Sigmoid colon (tissue), 7 donors: Measurements from ENCODE around the gene SDF2L1. TPM values are rescaled to one million over a fixed set of nuclear protein-coding genes. Genes with fewer than 3 reads are reported as not detected.
A peak's percentile ranks its signal among the peaks of the same experiment; 100 is the strongest.

Experiments used
- DNase-seq: peaks from one replicate; pipeline ENCODE4 v3.0.0-alpha.2; 2019
- H3K27ac ChIP-seq, 4 donors: fragments of 200-600 bp; sonication (generic); one replicate each; pipeline ENCODE4 v1.5.1; 2016 to 2019; ENCODE audit warnings: mild to moderate bottlenecking in 1 of 4
- H3K27me3 ChIP-seq, 3 donors: fragments of 200-600 bp; sonication (generic); one replicate each; pipeline ENCODE4 v1.5.1; 2019; ENCODE audit warnings: mild to moderate bottlenecking in 1 of 3
- H3K36me3 ChIP-seq, 4 donors: fragments of 200-600 bp; sonication (generic); one replicate each; pipeline ENCODE4 v1.5.1; 2016 to 2019
- H3K4me1 ChIP-seq, 4 donors: fragments of 200-600 bp; sonication (generic); one replicate each; pipeline ENCODE4 v1.5.1; 2017 to 2019
- H3K4me3 ChIP-seq, 4 donors: fragments of 200-600 bp; sonication (generic); one replicate each; pipeline ENCODE4 v1.5.1; 2017 to 2019; ENCODE audit warnings: mild to moderate bottlenecking in 2 of 4, moderate library complexity in 1 of 4
- H3K9me3 ChIP-seq, 4 donors: fragments of 200-600 bp in 3 of 4; sonication (generic) in 3 of 4; one replicate each; pipeline versions ENCODE4 v1.5.1 to v1.6.1; 2013 to 2019
- EP300 ChIP-seq, 4 donors: sonication (generic); formaldehyde crosslinking; IDR thresholded peaks; one replicate each; pipeline ENCODE4 v1.6.1; 2017; ENCODE audit warnings: antibody characterized with exemption in 4 of 4
- POLR2A ChIP-seq, 2 donors: fragments of 450-650 bp; IDR thresholded peaks; one replicate each; pipeline ENCODE4 v1.6.1; 2016; ENCODE audit warnings: antibody characterized with exemption in 2 of 2, mild to moderate bottlenecking in 2 of 2, moderate library complexity in 2 of 2
- POLR2AphosphoS5 ChIP-seq, 4 donors: sonication (generic); formaldehyde crosslinking; IDR thresholded peaks; one replicate each; pipeline ENCODE4 v1.6.1; 2017; ENCODE audit warnings: antibody characterized with exemption in 4 of 4
- WGBS, 2 donors: extraction: QIAGEN DNeasy Blood & Tissue Kit; methylation state at CpG; one replicate each; pipeline ENCODE4 v1.1.7; 2013; 5-methylcytosine and 5-hydroxymethylcytosine counted together
- intact Hi-C: fragments of 100-400 bp; cut with DNase I; formaldehyde crosslinking; loops from one replicate; pipeline ENCODE4 v1.15.1; 2023
- polyA plus RNA-seq, 3 donors: library from polyadenylated mRNA; stranded (reverse); fragments of 200-250 nt; gene quantifications; one replicate each; pipeline ENCODE4 v1.2.3, GENCODE V29; 2013
- total RNA-seq, 4 donors: library from RNA; depleted of rRNA; stranded (reverse); fragments of >200 nt; gene quantifications; one replicate each; pipeline ENCODE4 v1.1.0, GENCODE V29; 2016
- TF ChIP-seq, protein P1 (sequence below), 4 experiments: fragments of 450-650 bp in 3 of 4; fragments of 200-600 bp in 1 of 4; IDR thresholded peaks; one replicate each; pipeline ENCODE4 v1.5.1; 2016 to 2019; ENCODE audit warnings: antibody characterized with exemption in 4 of 4, mild to moderate bottlenecking in 3 of 4, moderate library complexity in 2 of 4
- donor health status: healthy with polysubstance abuse.
- donor health status: Bipolar disorder and iron deficiency.
- donor health status: healthy.

The SDF2L1 gene
- total and polyA plus RNA-seq, 7 donors, result 6.1 to 127 (median 25.0) TPM

DNA sequence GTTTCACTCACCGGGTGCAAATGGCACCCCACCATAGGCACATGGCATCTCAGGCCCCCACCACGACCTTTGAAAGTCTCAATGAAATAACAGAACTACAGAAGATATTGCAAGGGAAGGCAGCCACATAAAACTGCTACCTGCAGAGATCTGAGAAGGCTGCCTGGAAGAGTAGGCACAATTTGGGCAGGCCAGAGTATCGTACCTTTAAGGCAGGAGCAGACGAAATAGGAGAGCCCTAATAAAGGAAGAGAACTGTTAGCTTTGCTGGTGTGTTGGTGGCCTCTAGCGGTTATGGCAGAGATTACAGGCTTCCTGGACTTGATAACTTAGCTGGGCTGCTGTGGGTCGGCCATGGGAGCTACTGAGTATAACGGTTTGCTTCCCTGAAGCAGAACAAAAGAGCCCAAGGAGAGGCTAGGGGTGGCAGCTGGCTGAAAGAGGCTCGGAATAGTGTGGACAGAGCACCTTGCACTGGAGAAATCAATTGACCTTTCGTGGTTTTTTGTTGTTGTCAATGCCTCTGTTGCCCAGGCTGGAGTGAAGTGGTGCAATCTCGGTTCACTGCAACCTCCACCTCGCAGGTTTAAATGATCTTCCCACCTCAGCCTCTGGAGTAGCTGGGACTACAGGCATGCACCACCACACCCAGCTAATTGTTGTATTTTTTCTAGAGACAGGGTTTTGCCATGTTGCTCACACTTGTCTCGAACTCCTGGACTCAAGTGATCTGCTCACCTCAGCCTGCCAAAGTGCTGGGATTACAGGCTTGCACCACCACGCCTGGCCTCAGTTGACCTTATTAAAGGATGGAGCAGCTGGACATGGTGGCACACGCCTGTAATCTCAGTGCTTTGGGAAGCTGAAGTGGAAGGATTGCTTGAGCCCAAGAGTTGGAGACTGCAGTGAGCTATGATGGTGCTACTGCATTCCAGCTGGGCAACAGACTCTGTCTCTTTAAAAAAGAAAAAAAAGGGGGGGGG, 4.8 kb downstream of the SDF2L1 start:
- H3K27me3 ChIP-seq, result no peaks in the 10 kb centered on the region
- H3K4me1 ChIP-seq, result peaks cover 0 to 34% (median 20%) of the 10 kb centered on the region in 4 donors
- no peak overlapping the region for H3K4me3 ChIP-seq
- intact Hi-C loops, result no loop called here
- no peaks in the 10 kb centered on the region for H3K9me3 ChIP-seq
- TF ChIP-seq, protein P1, sequence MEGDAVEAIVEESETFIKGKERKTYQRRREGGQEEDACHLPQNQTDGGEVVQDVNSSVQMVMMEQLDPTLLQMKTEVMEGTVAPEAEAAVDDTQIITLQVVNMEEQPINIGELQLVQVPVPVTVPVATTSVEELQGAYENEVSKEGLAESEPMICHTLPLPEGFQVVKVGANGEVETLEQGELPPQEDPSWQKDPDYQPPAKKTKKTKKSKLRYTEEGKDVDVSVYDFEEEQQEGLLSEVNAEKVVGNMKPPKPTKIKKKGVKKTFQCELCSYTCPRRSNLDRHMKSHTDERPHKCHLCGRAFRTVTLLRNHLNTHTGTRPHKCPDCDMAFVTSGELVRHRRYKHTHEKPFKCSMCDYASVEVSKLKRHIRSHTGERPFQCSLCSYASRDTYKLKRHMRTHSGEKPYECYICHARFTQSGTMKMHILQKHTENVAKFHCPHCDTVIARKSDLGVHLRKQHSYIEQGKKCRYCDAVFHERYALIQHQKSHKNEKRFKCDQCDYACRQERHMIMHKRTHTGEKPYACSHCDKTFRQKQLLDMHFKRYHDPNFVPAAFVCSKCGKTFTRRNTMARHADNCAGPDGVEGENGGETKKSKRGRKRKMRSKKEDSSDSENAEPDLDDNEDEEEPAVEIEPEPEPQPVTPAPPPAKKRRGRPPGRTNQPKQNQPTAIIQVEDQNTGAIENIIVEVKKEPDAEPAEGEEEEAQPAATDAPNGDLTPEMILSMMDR (IDR thresholded peaks at IDR 0.05), result peak; percentile 68 to 82 (median 78)
- TF ChIP-seq POLR2A (IDR thresholded peaks at IDR 0.05), result no peak
- no peak for TF ChIP-seq POLR2AphosphoS5 (IDR thresholded peaks at IDR 0.05)
- TF ChIP-seq EP300 (IDR thresholded peaks at IDR 0.05), result no peak
- DNase-seq, result peak; percentile 85
- WGBS, 2 donors, result 46 to 53% methylated on average over 14 of the region's 14 CpGs
- no peak overlapping the region for H3K27ac ChIP-seq
- H3K36me3 ChIP-seq, result no peaks in the 10 kb centered on the region

GRCh38 chr22:21650280-21650679, 8.2 kb downstream of the SDF2L1 start:
- 95 to 96% methylated on average over 7 of the region's 7 CpGs for WGBS, 2 donors
- DNase-seq, result no peak

GRCh38 chr22:21650823-21651520, 8.9 kb downstream of the SDF2L1 start:
- H3K4me1 ChIP-seq, result peaks cover 0 to 28% (median 16%) of the 10 kb centered on the region in 4 donors
- no peaks in the 10 kb centered on the region for H3K36me3 ChIP-seq
- no peak overlapping the region for H3K27ac ChIP-seq
- intact Hi-C loops, result no loop called here
- no peak for DNase-seq
- H3K27me3 ChIP-seq, result peaks cover 0 to 28% (median 0%) of the 10 kb centered on the region in 3 donors
- TF ChIP-seq, protein P1 (IDR thresholded peaks at IDR 0.05), result no peak
- TF ChIP-seq POLR2A (IDR thresholded peaks at IDR 0.05), result no peak
- TF ChIP-seq POLR2AphosphoS5 (IDR thresholded peaks at IDR 0.05), result no peak
- no peak for TF ChIP-seq EP300 (IDR thresholded peaks at IDR 0.05)
- H3K9me3 ChIP-seq, result no peaks in the 10 kb centered on the region
- WGBS, 2 donors, result 16 to 17% methylated on average over 6 of the region's 6 CpGs
- peak overlapping the region in 3 of 4 donors; percentile 44 to 59 (median 57) for H3K4me3 ChIP-seq

More at GRCh38 chr22:21650280-21650679, 8.2 kb downstream of the SDF2L1 start:
- H3K27me3 ChIP-seq, result peaks cover 0 to 22% (median 0%) of the 10 kb centered on the region in 3 donors
- no peaks in the 10 kb centered on the region for H3K9me3 ChIP-seq
- no peak overlapping the region for H3K4me3 ChIP-seq
- intact Hi-C loops, result no loop called here
- no peak for TF ChIP-seq POLR2A (IDR thresholded peaks at IDR 0.05)
- TF ChIP-seq, protein P1 (IDR thresholded peaks at IDR 0.05), result no peak
- TF ChIP-seq POLR2AphosphoS5 (IDR thresholded peaks at IDR 0.05), result no peak
- no peak for TF ChIP-seq EP300 (IDR thresholded peaks at IDR 0.05)
- peaks cover 0 to 28% (median 16%) of the 10 kb centered on the region in 4 donors for H3K4me1 ChIP-seq
- H3K27ac ChIP-seq, result no peak overlapping the region
- no peaks in the 10 kb centered on the region for H3K36me3 ChIP-seq

DNA sequence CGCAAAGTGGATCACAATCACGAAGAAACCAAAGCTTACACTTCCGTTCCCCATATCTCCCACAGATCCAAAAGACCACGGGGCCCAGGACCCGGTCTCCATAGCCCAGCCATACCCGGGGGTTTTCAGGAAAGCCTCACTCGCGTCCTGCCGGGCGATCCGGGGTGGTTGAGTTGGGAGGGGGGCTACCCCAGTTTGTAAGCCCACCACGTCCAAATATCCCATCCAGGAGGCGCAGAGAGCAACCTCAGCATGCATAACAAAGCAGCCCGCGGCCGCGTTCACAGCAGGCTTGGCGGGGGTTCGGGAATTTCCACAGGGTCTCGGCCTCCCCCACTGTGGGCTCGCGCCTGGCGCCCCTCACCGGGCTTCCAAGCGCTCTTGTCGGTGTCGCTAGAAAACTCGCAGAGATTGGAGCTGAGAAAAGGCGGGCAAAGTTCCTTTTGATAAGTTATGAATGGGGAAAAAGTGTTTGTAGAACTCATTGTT, 9.5 kb downstream of the SDF2L1 start:
- Histone ChIP-seq H3K9me3 (no peaks in the 10 kb centered on the region), H3K4me3 (peak overlapping the region; percentile 41 to 59 (median 50)), H3K4me1 (peaks cover 0 to 25% (median 16%) of the 10 kb centered on the region in 4 donors), H3K36me3 (no peaks in the 10 kb centered on the region), H3K27me3 (peaks cover 0 to 32% (median under 1%) of the 10 kb centered on the region in 3 donors), H3K27ac (peak overlapping the region in 2 of 4 donors; percentile 42 to 61)
- intact Hi-C loops, result no loop called here
- DNase-seq, result no peak
- WGBS, 2 donors, result 1% methylated on average over 29 of the region's 29 CpGs
- TF ChIP-seq POLR2A (IDR thresholded peaks at IDR 0.05) (no peak), POLR2AphosphoS5 (IDR thresholded peaks at IDR 0.05) (no peak), EP300 (IDR thresholded peaks at IDR 0.05) (no peak)
- TF ChIP-seq, protein P1 (IDR thresholded peaks at IDR 0.05), result no peak
